ENCODE results near the gene GSN.

GRCh38 chr9:121316852-121317373, 49.0 kb downstream of the GSN start:
- TF ChIP-seq CTCF (IDR thresholded peaks at IDR 0.05) (no peak), EZH2 (IDR thresholded peaks at IDR 0.05) (no peak)

Data from neural progenitor cell (in vitro differentiated cells).